CD4-positive, alpha-beta T cell treated with Interleukin-17A for 1 hour (primary cell): ENCODE results near the gene KLF13.

Experiments used
- DNase-seq: peaks from one replicate; pipeline ENCODE4 v3.0.0-alpha.2; 2020

KLF13 gene

DNA sequence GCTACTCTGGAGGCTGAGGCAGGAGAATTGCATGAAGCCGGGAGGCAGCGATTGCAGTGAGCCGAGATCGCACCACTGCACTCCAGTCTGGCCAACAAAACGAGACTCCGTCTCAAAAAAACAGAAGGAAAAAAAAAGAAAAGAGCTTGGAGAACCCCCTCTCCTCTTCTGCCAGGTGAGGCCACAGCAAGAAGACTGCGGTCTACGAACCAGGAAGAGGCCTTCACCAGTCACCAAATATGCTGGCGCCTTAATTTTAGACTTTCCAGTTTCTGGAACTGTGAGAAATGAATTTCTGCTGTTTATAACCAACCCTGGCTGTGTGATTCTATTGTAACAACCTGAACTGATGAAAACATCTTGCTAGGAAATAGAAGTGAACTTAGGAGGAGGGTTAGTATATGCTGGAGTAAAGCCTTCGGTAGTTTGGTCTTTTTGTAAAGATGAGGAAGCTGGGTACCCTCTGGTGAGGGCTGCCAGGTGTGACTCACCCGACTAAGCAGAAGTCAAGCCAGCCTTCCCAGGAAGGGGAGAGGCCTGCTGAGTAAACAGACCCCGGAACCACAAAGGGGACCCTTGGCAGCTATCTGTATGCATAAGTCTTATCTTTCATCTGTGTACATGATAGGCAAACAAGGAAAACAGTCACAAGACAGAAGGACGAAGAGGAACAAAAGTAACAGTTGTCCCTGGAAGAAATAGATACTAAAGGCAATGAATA is 78.7 kb downstream of the KLF13 start:
- no peak for DNase-seq

DNA sequence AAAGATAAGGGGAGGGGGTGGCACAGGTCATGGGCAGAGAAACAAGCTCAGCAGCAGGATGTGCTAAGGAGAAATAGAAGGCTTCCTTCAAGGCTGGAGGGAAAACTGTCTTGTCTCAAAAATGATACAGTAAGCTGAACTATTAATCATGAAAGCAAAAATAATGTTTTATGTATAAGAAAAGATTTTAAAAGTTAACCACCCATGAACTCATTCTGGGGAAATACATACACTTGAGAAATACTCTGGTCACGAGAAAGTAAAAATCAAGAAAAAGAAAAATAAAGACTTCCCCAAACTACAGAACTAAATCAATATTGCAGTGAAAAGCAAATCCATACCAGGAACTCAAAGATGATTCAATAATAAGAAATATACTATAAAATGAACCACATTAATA is 80.7 kb downstream of the KLF13 start:
- DNase-seq = no peak

DNA sequence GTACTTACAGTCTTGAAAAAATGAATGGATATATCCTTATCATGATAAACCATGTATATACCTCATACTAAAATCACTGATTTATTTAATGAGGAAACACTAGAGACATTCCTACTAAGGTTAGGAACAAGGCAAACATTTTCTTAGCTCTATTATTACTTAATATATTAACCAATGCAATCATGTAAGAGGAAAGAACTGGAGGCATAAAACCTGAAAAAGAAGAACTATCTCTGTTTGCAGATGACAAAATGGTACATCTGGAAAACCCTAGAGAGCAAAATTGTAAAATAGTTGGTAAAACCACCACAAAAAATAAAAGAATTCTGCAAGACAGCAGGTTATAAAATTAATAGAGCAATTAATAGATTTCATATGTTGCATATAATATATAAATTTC is 81.2 kb downstream of the KLF13 start:
- DNase-seq = no peak

DNA sequence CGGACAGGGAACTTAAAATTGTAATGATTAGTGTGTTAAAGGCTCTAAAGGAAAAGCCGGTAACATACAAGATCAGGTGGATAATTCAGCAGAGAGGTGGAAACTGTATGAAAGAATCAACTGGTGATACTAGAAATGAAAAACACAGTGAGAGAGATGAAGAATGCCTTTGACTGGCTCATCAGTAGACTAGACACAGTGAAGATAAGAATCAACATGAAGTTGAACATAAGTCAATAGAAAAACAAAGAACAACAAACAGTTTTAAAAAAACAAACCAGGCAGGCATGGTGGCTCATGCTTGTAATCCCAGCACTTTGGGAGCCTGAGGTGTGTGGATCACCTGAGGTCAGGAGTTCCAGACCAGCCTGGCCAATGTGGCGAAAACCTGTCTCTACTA is 82.1 kb downstream of the KLF13 start:
- DNase-seq = no peak

DNA sequence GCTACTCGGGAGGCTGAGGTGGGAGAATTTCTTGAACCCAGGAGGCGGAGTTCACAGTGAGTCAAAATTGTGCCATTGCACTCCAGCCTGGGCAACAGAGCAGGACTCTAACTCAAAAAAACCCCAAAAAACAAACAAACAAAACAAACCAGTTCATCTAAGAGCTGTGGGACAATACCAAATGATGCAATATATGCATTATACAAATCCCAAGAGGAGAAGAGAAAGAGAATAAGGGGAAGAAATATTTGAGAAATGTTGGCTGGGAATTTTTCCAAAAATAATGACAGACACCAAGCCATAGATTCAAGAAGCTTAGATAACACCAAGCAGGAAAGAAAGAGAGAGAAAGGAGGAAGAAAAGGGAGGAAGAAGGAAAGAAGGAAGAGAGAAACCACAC is 82.5 kb downstream of the KLF13 start:
- DNase-seq = no peak

DNA sequence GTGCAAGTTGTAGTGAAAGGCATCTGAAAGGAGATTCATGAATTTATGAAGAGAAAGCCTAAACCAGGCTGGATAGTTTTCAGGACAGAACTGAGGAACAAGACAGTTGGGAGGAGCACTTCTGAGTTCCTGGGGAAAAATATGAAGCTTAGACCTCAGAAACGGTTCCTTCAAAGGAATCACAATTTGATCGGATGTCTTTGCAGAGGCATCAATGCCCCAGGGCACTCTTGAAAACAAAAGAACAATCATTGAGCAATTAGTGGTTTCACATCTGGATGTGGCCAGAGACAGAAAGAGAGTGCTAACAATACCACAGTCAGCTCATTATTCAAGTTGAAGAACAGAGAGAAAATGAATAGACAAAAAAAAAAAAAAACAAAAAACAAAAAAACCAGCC is 86.2 kb downstream of the KLF13 start:
- no peak for DNase-seq

DNA sequence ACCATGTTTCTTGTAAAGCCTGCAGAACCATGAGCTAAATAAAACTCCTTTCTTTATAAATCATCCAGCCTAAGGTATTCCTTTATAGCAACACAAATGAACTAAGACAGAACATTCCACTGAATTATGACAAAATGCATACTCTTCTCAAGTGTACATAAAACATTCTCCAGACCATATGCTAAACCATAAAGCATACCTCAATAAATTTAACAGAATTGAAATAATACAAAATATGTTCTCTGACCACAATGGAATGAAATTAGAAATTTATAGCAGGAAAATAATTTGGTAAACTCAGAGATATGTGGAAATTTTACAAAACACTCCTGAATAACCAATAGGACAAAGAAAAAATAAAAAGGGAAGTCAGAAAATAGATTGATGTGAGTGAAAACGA is 88.6 kb downstream of the KLF13 start:
- DNase-seq = no peak

DNA sequence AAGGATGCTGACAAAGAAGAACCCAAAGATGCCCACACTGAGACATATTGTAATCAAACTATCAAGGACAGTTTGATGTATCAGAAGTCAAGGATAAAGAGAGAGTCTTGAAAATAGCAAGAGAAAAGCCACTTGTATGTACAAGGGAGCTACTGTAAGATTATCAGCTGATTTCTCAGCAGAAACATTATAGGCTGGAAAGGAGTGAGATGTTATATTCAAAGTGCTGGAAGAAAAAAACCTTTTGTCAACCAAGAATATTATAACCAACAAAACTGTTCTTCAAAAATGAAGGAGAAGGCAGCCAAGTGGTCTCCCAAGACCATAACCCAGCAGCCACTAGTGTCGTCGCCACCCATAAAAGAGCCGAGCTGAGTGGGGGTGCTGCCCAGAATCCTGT is 93.2 kb downstream of the KLF13 start:
- no peak for DNase-seq

DNA sequence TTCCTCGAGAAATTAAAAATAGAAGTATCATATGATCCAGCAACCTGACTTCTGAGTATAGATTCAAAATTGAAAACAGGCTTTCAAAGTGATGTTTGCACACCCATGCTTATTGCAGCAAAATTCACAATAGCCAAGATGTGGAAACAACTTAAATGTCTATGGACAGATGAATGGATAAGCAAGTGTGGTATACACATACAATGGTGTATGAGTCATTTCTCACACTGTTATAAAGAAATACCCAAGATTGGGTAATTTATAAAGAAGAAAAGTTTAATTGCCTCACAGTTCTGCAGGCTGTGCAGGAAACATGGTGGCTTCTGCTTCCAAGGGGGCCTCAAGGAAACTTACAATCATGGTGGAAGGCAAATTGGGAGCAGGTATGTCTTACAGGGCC is 100.8 kb downstream of the KLF13 start:
- no peak for DNase-seq
